ENCODE results near the gene PARD6B.
"Not testable (repeated sequence)": the region's sequence is repeated elsewhere in the genome, so short reads cannot be mapped to it uniquely, and the experiment has no call there.

PARD6B gene

DNA sequence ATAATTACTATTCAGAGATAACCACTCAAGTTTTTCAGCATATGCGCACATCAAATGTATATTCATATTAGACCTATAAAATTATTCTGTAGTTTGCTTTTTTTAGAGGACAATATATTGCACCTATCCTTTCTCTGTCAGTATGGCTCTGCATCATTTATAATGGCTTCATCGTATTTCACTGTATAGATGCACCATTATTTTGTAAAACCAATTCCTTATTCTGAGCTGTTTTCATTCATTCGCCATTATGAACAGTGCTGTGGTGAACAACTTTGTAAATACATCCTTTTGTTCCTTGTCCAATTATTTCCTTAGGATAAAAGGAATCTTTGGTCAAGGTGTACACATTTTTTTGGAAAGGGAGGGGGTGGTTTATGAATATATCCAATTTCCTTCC lies 34.3 kb downstream of the PARD6B start:
- TF ChIP-seq CTCF (conservative IDR thresholded peaks at IDR 0.05; ENCODE audit: low read length) (no peak), EZH2phosphoT487 (IDR thresholded peaks at IDR 0.05; ENCODE audit: borderline replicate concordance) (no peak)
- Histone ChIP-seq H3K9me2 (replicated peaks; ENCODE audit: low read depth, low read length) (no peaks in the 10 kb centered on the region), H3K9me3 (ENCODE audit: insufficient read depth, low read depth, low read length) (no peaks in the 10 kb centered on the region), H3K4me2 (ENCODE audit: low read depth, low read length, poor library complexity, severe bottlenecking) (no peak overlapping the region), H3K9ac (ENCODE audit: low read depth, low read length, poor library complexity, severe bottlenecking) (no peak overlapping the region), H2AFZ (ENCODE audit: low read length) (no peak overlapping the region), H3K27me3 (ENCODE audit: insufficient read depth, low read length, poor library complexity, severe bottlenecking) (no peaks in the 10 kb centered on the region), H3K36me3 (ENCODE audit: insufficient read depth, low read length) (no peaks in the 10 kb centered on the region), H3K79me2 (ENCODE audit: insufficient read depth, low read length) (no peaks in the 10 kb centered on the region), H4K20me1 (ENCODE audit: insufficient read depth, low read length, poor library complexity, severe bottlenecking) (no peaks in the 10 kb centered on the region), H3F3A (ENCODE audit: low read depth) (no peaks in the 10 kb centered on the region), H3K4me3 (ENCODE audit: low read length, poor library complexity, severe bottlenecking) (no peak overlapping the region), H3K4me1 (ENCODE audit: insufficient read depth, low read length, poor library complexity, severe bottlenecking) (no peaks in the 10 kb centered on the region)

GRCh38 chr20:50766955-50767809 lies 35.8 kb downstream of the PARD6B start:
- H3F3A ChIP-seq (ENCODE audit: low read depth); H3K4me1 ChIP-seq (ENCODE audit: insufficient read depth, low read length, poor library complexity, severe bottlenecking); H4K20me1 ChIP-seq (ENCODE audit: insufficient read depth, low read length, poor library complexity, severe bottlenecking); H3K4me2 ChIP-seq (ENCODE audit: low read depth, low read length, poor library complexity, severe bottlenecking); H3K9me2 ChIP-seq (replicated peaks; ENCODE audit: low read depth, low read length); H2AFZ ChIP-seq (ENCODE audit: low read length); H3K79me2 ChIP-seq (ENCODE audit: insufficient read depth, low read length); H3K36me3 ChIP-seq (ENCODE audit: insufficient read depth, low read length); H3K4me3 ChIP-seq (ENCODE audit: low read length, poor library complexity, severe bottlenecking); H3K9ac ChIP-seq (ENCODE audit: low read depth, low read length, poor library complexity, severe bottlenecking); H3K27me3 ChIP-seq (ENCODE audit: insufficient read depth, low read length, poor library complexity, severe bottlenecking); H3K9me3 ChIP-seq (ENCODE audit: insufficient read depth, low read depth, low read length): not testable (repeated sequence)

DNA sequence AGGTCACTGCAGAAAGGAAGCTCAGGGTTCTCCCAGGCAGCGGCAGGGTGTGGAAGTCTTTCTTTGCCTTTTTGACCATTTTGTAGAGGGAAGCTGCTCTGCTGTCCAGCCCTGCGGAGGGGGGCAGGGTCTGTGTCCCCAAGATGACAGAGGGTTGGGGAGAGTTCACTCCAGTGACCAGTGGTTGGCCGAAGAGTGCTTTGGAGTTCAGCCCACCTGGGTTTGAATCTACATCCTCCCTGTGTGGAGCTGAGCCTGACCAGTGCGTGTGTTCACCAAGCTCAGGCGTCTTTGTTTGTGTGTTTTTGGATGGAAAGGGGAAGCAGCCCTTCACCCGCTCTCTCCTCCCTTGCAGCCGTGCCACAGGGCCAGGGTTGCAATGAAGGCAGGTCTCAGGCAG lies 37.6 kb downstream of the PARD6B start:
- not testable (repeated sequence) for H3F3A ChIP-seq (ENCODE audit: low read depth); H3K9me3 ChIP-seq (ENCODE audit: insufficient read depth, low read depth, low read length); H3K4me3 ChIP-seq (ENCODE audit: low read length, poor library complexity, severe bottlenecking); H3K27me3 ChIP-seq (ENCODE audit: insufficient read depth, low read length, poor library complexity, severe bottlenecking); H3K36me3 ChIP-seq (ENCODE audit: insufficient read depth, low read length); H3K4me1 ChIP-seq (ENCODE audit: insufficient read depth, low read length, poor library complexity, severe bottlenecking); H3K9ac ChIP-seq (ENCODE audit: low read depth, low read length, poor library complexity, severe bottlenecking); H3K4me2 ChIP-seq (ENCODE audit: low read depth, low read length, poor library complexity, severe bottlenecking); H2AFZ ChIP-seq (ENCODE audit: low read length); H4K20me1 ChIP-seq (ENCODE audit: insufficient read depth, low read length, poor library complexity, severe bottlenecking); H3K79me2 ChIP-seq (ENCODE audit: insufficient read depth, low read length); H3K9me2 ChIP-seq (replicated peaks; ENCODE audit: low read depth, low read length)

- H3K4me3 ChIP-seq (ENCODE audit: low read length, poor library complexity, severe bottlenecking); H3K79me2 ChIP-seq (ENCODE audit: insufficient read depth, low read length); H3K4me1 ChIP-seq (ENCODE audit: insufficient read depth, low read length, poor library complexity, severe bottlenecking); H3K36me3 ChIP-seq (ENCODE audit: insufficient read depth, low read length); H2AFZ ChIP-seq (ENCODE audit: low read length); H3K27me3 ChIP-seq (ENCODE audit: insufficient read depth, low read length, poor library complexity, severe bottlenecking); H4K20me1 ChIP-seq (ENCODE audit: insufficient read depth, low read length, poor library complexity, severe bottlenecking); H3K9me3 ChIP-seq (ENCODE audit: insufficient read depth, low read depth, low read length); H3K9ac ChIP-seq (ENCODE audit: low read depth, low read length, poor library complexity, severe bottlenecking); H3F3A ChIP-seq (ENCODE audit: low read depth); H3K4me2 ChIP-seq (ENCODE audit: low read depth, low read length, poor library complexity, severe bottlenecking); H3K9me2 ChIP-seq (replicated peaks; ENCODE audit: low read depth, low read length): not testable (repeated sequence)
These were observed 38.2 kb downstream of the PARD6B start for GRCh38 chr20:50769551-50770085.

DNA sequence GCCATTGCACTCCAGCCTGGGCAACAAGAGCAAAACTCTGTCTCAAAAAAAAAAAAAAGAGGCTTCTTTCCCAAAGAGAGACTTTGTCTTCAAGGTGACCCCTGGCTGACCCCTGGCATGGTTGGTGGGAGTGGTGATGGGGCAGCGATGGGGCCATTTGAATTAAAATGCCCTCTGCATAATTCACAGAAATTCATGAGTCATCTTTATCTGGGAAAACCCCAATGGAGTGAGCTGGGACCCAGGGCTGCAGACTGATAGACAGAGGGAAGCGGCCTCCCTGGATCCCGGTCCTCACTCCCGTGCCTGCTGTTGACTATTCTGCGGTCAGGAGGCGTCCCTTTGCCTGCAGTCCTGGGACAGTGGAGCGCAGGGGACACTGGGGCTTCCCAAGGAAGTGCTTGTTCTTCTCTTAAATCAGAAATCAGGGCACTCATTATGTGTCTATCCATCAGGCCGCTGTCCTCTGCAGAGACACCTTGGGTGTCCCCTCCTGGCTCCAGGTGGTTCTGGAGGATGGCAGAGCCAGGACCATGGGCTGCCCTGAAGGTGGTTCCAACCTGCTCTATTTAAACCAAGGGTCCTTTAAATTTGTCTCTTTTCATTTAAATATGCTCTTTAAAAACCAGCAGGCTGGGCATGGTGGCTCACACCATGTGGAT lies 40.2 kb downstream of the PARD6B start:
- H3K4me3 ChIP-seq (ENCODE audit: low read length, poor library complexity, severe bottlenecking); H3K4me1 ChIP-seq (ENCODE audit: insufficient read depth, low read length, poor library complexity, severe bottlenecking); H3K4me2 ChIP-seq (ENCODE audit: low read depth, low read length, poor library complexity, severe bottlenecking); H4K20me1 ChIP-seq (ENCODE audit: insufficient read depth, low read length, poor library complexity, severe bottlenecking); H2AFZ ChIP-seq (ENCODE audit: low read length); H3K9me2 ChIP-seq (replicated peaks; ENCODE audit: low read depth, low read length); H3K79me2 ChIP-seq (ENCODE audit: insufficient read depth, low read length); H3F3A ChIP-seq (ENCODE audit: low read depth); H3K9ac ChIP-seq (ENCODE audit: low read depth, low read length, poor library complexity, severe bottlenecking); H3K27me3 ChIP-seq (ENCODE audit: insufficient read depth, low read length, poor library complexity, severe bottlenecking); H3K9me3 ChIP-seq (ENCODE audit: insufficient read depth, low read depth, low read length); H3K36me3 ChIP-seq (ENCODE audit: insufficient read depth, low read length): not testable (repeated sequence)

Measured in Loucy (cell line).